HG03469 (cell line): ENCODE results near the gene UBE2E2.
A peak's percentile ranks its signal among the peaks of the same experiment; 100 is the strongest.

Source experiments
- ATAC-seq: cut with Tn5 transposase; IDR thresholded peaks from one replicate; pipeline ENCODE4 v1.9.1; 2021; ENCODE audit warnings: mild to moderate bottlenecking, moderate library complexity, moderate number of reproducible peaks; ENCODE audit not compliant: unreplicated experiment

UBE2E2 gene

GRCh38 chr3:23377928-23378672 lies 175.0 kb downstream of the UBE2E2 start:
- peak; percentile 45 for ATAC-seq

- ATAC-seq, result no peak
Observed at GRCh38 chr3:23383875-23384274, 180.7 kb downstream of the UBE2E2 start.

GRCh38 chr3:23385327-23385726 lies 182.2 kb downstream of the UBE2E2 start:
- no peak for ATAC-seq

GRCh38 chr3:23387286-23387918 lies 184.3 kb downstream of the UBE2E2 start:
- ATAC-seq, result no peak

- no peak for ATAC-seq
Observed at GRCh38 chr3:23389089-23389488, 186.0 kb downstream of the UBE2E2 start.

- no peak for ATAC-seq
Observed at GRCh38 chr3:23389686-23390085, 186.6 kb downstream of the UBE2E2 start.

GRCh38 chr3:23390446-23390845 lies 187.3 kb downstream of the UBE2E2 start:
- no peak for ATAC-seq

- ATAC-seq, result no peak
Observed at GRCh38 chr3:23390989-23391553, 187.9 kb downstream of the UBE2E2 start.

- ATAC-seq, result no peak
Observed at GRCh38 chr3:23395115-23395514, 192.0 kb downstream of the UBE2E2 start.

GRCh38 chr3:23396746-23397145 lies 193.6 kb downstream of the UBE2E2 start:
- ATAC-seq, result no peak

- no peak for ATAC-seq
Observed at GRCh38 chr3:23399221-23399620, 196.1 kb downstream of the UBE2E2 start.

- peak; percentile 33 for ATAC-seq
Observed at GRCh38 chr3:23402728-23403492, 199.8 kb downstream of the UBE2E2 start.

GRCh38 chr3:23404246-23404645 lies 201.1 kb downstream of the UBE2E2 start:
- no peak for ATAC-seq

GRCh38 chr3:23405081-23405480 lies 202.0 kb downstream of the UBE2E2 start:
- ATAC-seq, result peak; percentile 41

- no peak for ATAC-seq
Observed at GRCh38 chr3:23406601-23407000, 203.5 kb downstream of the UBE2E2 start.

GRCh38 chr3:23418026-23418425 lies 214.9 kb downstream of the UBE2E2 start:
- no peak for ATAC-seq

- peak; percentile 22 for ATAC-seq
Observed at GRCh38 chr3:23421811-23422516, 218.8 kb downstream of the UBE2E2 start.

- peak; percentile 58 for ATAC-seq
Observed at GRCh38 chr3:23422517-23422851, 219.4 kb downstream of the UBE2E2 start.

GRCh38 chr3:23425410-23425809 lies 222.3 kb downstream of the UBE2E2 start:
- ATAC-seq, result no peak

GRCh38 chr3:23430781-23431398 lies 227.8 kb downstream of the UBE2E2 start:
- no peak for ATAC-seq
